WTC11 (cell line): Measurements from ENCODE around the gene HPSE2. TPM values are rescaled to one million over a fixed set of nuclear protein-coding genes. Genes with fewer than 3 reads are reported as not detected.

Experiments used
- ATAC-seq: fragments of 200-7000 bp; cut with Tn5 transposase; 2 replicates; pipeline ENCODE4 v1.10.0; 2021; ENCODE audit warnings: mild to moderate bottlenecking, moderate library complexity
- CTCF ChIA-PET: fragments of 300-600 bp; sonication (Branson Sonifier 250); formaldehyde crosslinking; loops from one replicate; lab custom pipeline; 2021; ENCODE audit warnings: antibody characterized with exemption; lab: Charles Lee
- POLR2A ChIA-PET: fragments of 350-600 bp; sonication (Branson Sonifier 250); formaldehyde crosslinking; loops from one replicate; lab custom pipeline; 2021; ENCODE audit warnings: antibody characterized with exemption; lab: Charles Lee
- DNase-seq: peaks from one replicate; pipeline ENCODE4 v3.0.0; 2021; ENCODE audit warnings: low spot score
- H3K27ac Mint-ChIP-seq: 2 replicates; pipeline ENCODE4 v1.8.0; 2021; ENCODE audit warnings: mixed read lengths
- H3K27me3 Mint-ChIP-seq: 2 replicates; pipeline ENCODE4 v1.8.0; 2021; ENCODE audit warnings: low read depth, mild to moderate bottlenecking, moderate library complexity, mixed read lengths
- H3K36me3 Mint-ChIP-seq: 2 replicates; pipeline ENCODE4 v1.8.0; 2021; ENCODE audit warnings: mixed read lengths
- H3K4me1 Mint-ChIP-seq: 2 replicates; pipeline ENCODE4 v1.8.0; 2022; ENCODE audit warnings: mixed read lengths
- H3K4me3 Mint-ChIP-seq: 2 replicates; pipeline ENCODE4 v1.8.0; 2021; ENCODE audit warnings: mild to moderate bottlenecking, moderate library complexity, mixed read lengths
- H3K9me3 Mint-ChIP-seq: 2 replicates; pipeline ENCODE4 v1.8.0; 2021; ENCODE audit warnings: mixed read lengths
- CBFB ChIP-seq: sonication (generic); formaldehyde crosslinking; IDR thresholded peaks from 2 replicates; pipeline ENCODE4 v1.8.1; 2022; ENCODE audit warnings: mild to moderate bottlenecking, low read depth, missing genetic modification reagents
- FOXK1 ChIP-seq: sonication (generic); formaldehyde crosslinking; IDR thresholded peaks from 2 replicates; pipeline ENCODE4 v1.8.0; 2022; ENCODE audit warnings: mild to moderate bottlenecking, moderate library complexity, missing genetic modification reagents
- FOXP1 ChIP-seq: sonication (generic); formaldehyde crosslinking; IDR thresholded peaks from 2 replicates; pipeline ENCODE4 v1.8.0; 2022; ENCODE audit warnings: missing genetic modification reagents, mild to moderate bottlenecking, moderate library complexity, borderline replicate concordance
- GRHL2 ChIP-seq: fragments of 250-450 bp; sonication (Bioruptor Pico); IDR thresholded peaks from 2 replicates; pipeline ENCODE4 v1.8.0; 2022; ENCODE audit warnings: mild to moderate bottlenecking, moderate library complexity; ENCODE audit not compliant: insufficient replicate concordance, severe bottlenecking
- MXD4 ChIP-seq: fragments of 250-450 bp; sonication (Bioruptor Pico); IDR thresholded peaks from 2 replicates; pipeline ENCODE4 v1.8.0; 2021; ENCODE audit warnings: mild to moderate bottlenecking, moderate library complexity, borderline replicate concordance
- SOX15 ChIP-seq: fragments of 250-450 bp; sonication (Bioruptor Pico); IDR thresholded peaks from 2 replicates; pipeline ENCODE4 v1.9.0; 2021; ENCODE audit warnings: mild to moderate bottlenecking
- SP1 ChIP-seq: sonication (generic); formaldehyde crosslinking; conservative IDR thresholded peaks from 2 replicates; pipeline ENCODE4 v1.8.1; 2022; ENCODE audit warnings: missing genetic modification reagents
- TEAD4 ChIP-seq: sonication (generic); formaldehyde crosslinking; IDR thresholded peaks from 2 replicates; pipeline ENCODE4 v1.8.0; 2022; ENCODE audit warnings: mild to moderate bottlenecking, missing genetic modification reagents
- ZNF232 ChIP-seq: sonication (generic); formaldehyde crosslinking; IDR thresholded peaks from 2 replicates; pipeline ENCODE4 v1.8.0; 2022; ENCODE audit warnings: mild to moderate bottlenecking, missing genetic modification reagents
- ZNF396 ChIP-seq: fragments of 250-450 bp; sonication (Bioruptor Pico); IDR thresholded peaks from 2 replicates; pipeline ENCODE4 v1.8.0; 2021; ENCODE audit warnings: mild to moderate bottlenecking, moderate library complexity, borderline replicate concordance
- total RNA-seq: library from RNA; stranded (reverse); gene quantifications from 3 replicates; pipeline ENCODE4 v1.2.3, GENCODE V29; 2021
- TF ChIP-seq, protein P1 (sequence below): sonication (generic); formaldehyde crosslinking; IDR thresholded peaks from 2 replicates; pipeline ENCODE4 v1.8.0; 2022; ENCODE audit warnings: mild to moderate bottlenecking, missing genetic modification reagents
- TF ChIP-seq, protein P2 (sequence below): sonication (generic); formaldehyde crosslinking; conservative IDR thresholded peaks from 2 replicates; pipeline ENCODE4 v1.8.1; 2022; ENCODE audit warnings: mild to moderate bottlenecking, missing genetic modification reagents
- TF ChIP-seq, protein P3 (sequence below): sonication (generic); formaldehyde crosslinking; IDR thresholded peaks from 2 replicates; pipeline ENCODE4 v1.8.0; 2023; ENCODE audit warnings: mild to moderate bottlenecking, missing genetic modification reagents
- TF ChIP-seq, protein P4 (sequence below): sonication (generic); formaldehyde crosslinking; IDR thresholded peaks from 2 replicates; pipeline ENCODE4 v1.8.0; 2023; ENCODE audit warnings: missing genetic modification reagents, mild to moderate bottlenecking, borderline replicate concordance
- TF ChIP-seq, protein P5 (sequence below): sonication (generic); formaldehyde crosslinking; IDR thresholded peaks from 2 replicates; pipeline ENCODE4 v1.8.1; 2023; ENCODE audit warnings: mild to moderate bottlenecking, missing genetic modification reagents, moderate library complexity
- TF ChIP-seq, protein P6 (sequence below): sonication (generic); formaldehyde crosslinking; IDR thresholded peaks from 2 replicates; pipeline ENCODE4 v1.8.1; 2022; ENCODE audit warnings: mild to moderate bottlenecking, moderate library complexity, missing genetic modification reagents
- TF ChIP-seq, protein P7 (sequence below): fragments of 250-450 bp; sonication (Bioruptor Pico); conservative IDR thresholded peaks from 2 replicates; pipeline ENCODE4 v1.9.0; 2021; ENCODE audit warnings: mild to moderate bottlenecking

Gene HPSE2
- total RNA-seq, 1 experiment from 2014 or later: 0.66 TPM

DNA sequence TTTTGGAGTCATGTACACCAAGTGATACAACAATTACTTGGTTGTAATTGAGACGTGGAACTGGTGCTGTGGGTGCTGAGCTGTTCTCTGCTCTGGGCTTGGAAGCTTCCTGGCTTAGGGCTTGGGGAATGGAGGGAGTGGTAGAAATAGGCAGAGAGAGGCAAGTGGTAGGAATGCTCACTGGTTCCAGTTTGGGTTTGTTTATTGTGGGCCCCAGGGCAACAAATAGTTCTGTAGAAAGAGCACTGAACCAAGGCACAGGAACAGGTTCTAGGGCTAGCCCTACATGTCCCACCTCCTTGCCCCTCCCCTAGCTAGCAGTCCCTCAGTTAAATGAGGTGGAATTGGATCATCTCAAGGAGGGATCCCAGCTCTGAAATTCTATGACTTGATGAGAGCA, 622.2 kb downstream of the HPSE2 start:
- no peaks in the 10 kb centered on the region for H3K27me3 Mint-ChIP-seq
- no peak overlapping the region for H3K27ac Mint-ChIP-seq
- TF ChIP-seq SOX15 (CRISPR knock-in tag) (no peak), CBFB (no peak), TEAD4 (CRISPR knock-in tag) (no peak), FOXK1 (CRISPR knock-in tag) (no peak), ZNF396 (no peak), GRHL2 (CRISPR knock-in tag) (no peak), MXD4 (no peak), FOXP1 (CRISPR knock-in tag) (no peak), SP1 (CRISPR knock-in tag) (no peak), ZNF232 (no peak)
- TF ChIP-seq, protein P1, sequence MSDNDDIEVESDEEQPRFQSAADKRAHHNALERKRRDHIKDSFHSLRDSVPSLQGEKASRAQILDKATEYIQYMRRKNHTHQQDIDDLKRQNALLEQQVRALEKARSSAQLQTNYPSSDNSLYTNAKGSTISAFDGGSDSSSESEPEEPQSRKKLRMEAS (CRISPR knock-in tag): no peak
- TF ChIP-seq, protein P2, sequence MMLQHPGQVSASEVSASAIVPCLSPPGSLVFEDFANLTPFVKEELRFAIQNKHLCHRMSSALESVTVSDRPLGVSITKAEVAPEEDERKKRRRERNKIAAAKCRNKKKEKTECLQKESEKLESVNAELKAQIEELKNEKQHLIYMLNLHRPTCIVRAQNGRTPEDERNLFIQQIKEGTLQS: no peak
- TF ChIP-seq, protein P3, sequence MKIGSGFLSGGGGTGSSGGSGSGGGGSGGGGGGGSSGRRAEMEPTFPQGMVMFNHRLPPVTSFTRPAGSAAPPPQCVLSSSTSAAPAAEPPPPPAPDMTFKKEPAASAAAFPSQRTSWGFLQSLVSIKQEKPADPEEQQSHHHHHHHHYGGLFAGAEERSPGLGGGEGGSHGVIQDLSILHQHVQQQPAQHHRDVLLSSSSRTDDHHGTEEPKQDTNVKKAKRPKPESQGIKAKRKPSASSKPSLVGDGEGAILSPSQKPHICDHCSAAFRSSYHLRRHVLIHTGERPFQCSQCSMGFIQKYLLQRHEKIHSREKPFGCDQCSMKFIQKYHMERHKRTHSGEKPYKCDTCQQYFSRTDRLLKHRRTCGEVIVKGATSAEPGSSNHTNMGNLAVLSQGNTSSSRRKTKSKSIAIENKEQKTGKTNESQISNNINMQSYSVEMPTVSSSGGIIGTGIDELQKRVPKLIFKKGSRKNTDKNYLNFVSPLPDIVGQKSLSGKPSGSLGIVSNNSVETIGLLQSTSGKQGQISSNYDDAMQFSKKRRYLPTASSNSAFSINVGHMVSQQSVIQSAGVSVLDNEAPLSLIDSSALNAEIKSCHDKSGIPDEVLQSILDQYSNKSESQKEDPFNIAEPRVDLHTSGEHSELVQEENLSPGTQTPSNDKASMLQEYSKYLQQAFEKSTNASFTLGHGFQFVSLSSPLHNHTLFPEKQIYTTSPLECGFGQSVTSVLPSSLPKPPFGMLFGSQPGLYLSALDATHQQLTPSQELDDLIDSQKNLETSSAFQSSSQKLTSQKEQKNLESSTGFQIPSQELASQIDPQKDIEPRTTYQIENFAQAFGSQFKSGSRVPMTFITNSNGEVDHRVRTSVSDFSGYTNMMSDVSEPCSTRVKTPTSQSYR (CRISPR knock-in tag): no peak
- TF ChIP-seq, protein P4, sequence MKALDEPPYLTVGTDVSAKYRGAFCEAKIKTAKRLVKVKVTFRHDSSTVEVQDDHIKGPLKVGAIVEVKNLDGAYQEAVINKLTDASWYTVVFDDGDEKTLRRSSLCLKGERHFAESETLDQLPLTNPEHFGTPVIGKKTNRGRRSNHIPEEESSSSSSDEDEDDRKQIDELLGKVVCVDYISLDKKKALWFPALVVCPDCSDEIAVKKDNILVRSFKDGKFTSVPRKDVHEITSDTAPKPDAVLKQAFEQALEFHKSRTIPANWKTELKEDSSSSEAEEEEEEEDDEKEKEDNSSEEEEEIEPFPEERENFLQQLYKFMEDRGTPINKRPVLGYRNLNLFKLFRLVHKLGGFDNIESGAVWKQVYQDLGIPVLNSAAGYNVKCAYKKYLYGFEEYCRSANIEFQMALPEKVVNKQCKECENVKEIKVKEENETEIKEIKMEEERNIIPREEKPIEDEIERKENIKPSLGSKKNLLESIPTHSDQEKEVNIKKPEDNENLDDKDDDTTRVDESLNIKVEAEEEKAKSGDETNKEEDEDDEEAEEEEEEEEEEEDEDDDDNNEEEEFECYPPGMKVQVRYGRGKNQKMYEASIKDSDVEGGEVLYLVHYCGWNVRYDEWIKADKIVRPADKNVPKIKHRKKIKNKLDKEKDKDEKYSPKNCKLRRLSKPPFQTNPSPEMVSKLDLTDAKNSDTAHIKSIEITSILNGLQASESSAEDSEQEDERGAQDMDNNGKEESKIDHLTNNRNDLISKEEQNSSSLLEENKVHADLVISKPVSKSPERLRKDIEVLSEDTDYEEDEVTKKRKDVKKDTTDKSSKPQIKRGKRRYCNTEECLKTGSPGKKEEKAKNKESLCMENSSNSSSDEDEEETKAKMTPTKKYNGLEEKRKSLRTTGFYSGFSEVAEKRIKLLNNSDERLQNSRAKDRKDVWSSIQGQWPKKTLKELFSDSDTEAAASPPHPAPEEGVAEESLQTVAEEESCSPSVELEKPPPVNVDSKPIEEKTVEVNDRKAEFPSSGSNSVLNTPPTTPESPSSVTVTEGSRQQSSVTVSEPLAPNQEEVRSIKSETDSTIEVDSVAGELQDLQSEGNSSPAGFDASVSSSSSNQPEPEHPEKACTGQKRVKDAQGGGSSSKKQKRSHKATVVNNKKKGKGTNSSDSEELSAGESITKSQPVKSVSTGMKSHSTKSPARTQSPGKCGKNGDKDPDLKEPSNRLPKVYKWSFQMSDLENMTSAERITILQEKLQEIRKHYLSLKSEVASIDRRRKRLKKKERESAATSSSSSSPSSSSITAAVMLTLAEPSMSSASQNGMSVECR: no peak
- TF ChIP-seq, protein P5, sequence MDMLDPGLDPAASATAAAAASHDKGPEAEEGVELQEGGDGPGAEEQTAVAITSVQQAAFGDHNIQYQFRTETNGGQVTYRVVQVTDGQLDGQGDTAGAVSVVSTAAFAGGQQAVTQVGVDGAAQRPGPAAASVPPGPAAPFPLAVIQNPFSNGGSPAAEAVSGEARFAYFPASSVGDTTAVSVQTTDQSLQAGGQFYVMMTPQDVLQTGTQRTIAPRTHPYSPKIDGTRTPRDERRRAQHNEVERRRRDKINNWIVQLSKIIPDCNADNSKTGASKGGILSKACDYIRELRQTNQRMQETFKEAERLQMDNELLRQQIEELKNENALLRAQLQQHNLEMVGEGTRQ (CRISPR knock-in tag): no peak
- TF ChIP-seq, protein P6, sequence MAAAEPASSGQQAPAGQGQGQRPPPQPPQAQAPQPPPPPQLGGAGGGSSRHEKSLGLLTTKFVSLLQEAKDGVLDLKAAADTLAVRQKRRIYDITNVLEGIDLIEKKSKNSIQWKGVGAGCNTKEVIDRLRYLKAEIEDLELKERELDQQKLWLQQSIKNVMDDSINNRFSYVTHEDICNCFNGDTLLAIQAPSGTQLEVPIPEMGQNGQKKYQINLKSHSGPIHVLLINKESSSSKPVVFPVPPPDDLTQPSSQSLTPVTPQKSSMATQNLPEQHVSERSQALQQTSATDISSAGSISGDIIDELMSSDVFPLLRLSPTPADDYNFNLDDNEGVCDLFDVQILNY (CRISPR knock-in tag): no peak
- TF ChIP-seq, protein P7, sequence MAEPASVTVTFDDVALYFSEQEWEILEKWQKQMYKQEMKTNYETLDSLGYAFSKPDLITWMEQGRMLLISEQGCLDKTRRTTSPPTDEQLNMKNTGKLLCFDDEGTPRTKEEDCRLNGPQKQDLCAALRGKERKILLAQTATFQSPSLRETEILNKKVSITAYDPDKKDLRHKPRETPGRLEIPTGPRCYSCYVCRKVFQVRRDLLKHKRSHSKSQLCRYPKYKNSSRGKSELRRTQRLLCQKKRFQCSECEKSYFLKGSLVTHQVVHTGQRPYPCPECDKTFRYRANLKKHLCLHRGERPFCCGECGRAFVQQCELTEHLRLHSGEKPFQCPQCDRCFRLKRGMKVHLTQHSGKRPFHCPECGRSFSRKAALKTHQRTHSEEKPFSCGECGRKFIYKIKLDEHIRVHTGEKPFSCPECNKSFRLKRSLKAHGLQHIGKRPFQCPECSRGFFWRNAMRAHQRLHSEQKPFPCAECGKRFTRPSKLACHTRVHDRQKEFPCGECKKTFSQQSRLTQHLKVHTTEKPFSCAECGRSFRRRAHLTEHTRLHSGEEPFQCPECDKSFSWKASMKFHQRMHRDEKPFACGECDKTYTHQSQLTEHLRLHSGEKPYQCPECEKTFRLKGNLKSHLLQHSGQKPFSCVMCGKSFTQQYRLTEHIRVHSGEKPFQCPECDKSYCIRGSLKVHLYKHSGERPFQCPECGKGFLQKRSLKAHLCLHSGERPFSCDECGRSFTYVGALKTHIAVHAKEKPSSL (CRISPR knock-in tag): no peak
- POLR2A ChIA-PET: no interaction called here
- no peaks in the 10 kb centered on the region for H3K36me3 Mint-ChIP-seq
- no peak for ATAC-seq
- H3K4me1 Mint-ChIP-seq: peaks cover 17% of the 10 kb centered on the region
- no peak overlapping the region for H3K4me3 Mint-ChIP-seq
- no peak for DNase-seq
- H3K9me3 Mint-ChIP-seq: peaks cover 5% of the 10 kb centered on the region
- CTCF ChIA-PET: interaction anchor here (0.5 kb wide), 1 partner anchor 1241 kb away, joined by 3 read pairs; no protein-coding TSS in a partner anchor
